ENCODE measurements around the gene ANLN. TPM values are rescaled to one million over a fixed set of nuclear protein-coding genes. Genes with fewer than 3 reads are reported as not detected.
A peak's percentile ranks its signal among the peaks of the same experiment; 100 is the strongest.

ANLN gene
- total RNA-seq, 1 experiment from 2014 or later = 81.1 TPM

DNA sequence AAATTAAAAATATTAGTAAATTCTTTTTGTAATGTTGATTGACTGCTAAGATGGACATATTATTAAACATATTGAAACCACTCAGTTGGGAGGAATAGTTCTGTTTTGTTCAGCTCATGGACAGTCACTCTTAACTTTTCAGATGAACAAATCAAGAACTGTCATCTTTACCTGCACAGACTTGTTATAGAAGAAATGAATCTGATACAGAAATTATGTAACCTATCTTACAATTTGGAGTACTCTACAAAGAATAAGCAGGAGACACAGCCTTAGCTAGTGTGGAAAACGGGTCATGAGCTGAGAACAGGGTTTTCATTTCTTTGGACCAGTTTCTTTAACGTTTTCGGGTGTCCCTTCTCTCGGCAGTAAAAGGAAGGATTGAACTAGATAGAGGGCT, 1.2 kb upstream of the ANLN start (continued):
- TF ChIP-seq, protein P1, sequence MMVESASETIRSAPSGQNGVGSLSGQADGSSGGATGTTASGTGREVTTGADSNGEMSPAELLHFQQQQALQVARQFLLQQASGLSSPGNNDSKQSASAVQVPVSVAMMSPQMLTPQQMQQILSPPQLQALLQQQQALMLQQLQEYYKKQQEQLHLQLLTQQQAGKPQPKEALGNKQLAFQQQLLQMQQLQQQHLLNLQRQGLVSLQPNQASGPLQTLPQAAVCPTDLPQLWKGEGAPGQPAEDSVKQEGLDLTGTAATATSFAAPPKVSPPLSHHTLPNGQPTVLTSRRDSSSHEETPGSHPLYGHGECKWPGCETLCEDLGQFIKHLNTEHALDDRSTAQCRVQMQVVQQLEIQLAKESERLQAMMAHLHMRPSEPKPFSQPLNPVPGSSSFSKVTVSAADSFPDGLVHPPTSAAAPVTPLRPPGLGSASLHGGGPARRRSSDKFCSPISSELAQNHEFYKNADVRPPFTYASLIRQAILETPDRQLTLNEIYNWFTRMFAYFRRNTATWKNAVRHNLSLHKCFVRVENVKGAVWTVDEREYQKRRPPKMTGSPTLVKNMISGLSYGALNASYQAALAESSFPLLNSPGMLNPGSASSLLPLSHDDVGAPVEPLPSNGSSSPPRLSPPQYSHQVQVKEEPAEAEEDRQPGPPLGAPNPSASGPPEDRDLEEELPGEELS (CRISPR knock-in tag; IDR thresholded peaks at IDR 0.05) = no peak
- no peak for TF ChIP-seq KAT7 (CRISPR knock-in tag; IDR thresholded peaks at IDR 0.05; ENCODE audit: borderline replicate concordance)
- TF ChIP-seq, protein P2, sequence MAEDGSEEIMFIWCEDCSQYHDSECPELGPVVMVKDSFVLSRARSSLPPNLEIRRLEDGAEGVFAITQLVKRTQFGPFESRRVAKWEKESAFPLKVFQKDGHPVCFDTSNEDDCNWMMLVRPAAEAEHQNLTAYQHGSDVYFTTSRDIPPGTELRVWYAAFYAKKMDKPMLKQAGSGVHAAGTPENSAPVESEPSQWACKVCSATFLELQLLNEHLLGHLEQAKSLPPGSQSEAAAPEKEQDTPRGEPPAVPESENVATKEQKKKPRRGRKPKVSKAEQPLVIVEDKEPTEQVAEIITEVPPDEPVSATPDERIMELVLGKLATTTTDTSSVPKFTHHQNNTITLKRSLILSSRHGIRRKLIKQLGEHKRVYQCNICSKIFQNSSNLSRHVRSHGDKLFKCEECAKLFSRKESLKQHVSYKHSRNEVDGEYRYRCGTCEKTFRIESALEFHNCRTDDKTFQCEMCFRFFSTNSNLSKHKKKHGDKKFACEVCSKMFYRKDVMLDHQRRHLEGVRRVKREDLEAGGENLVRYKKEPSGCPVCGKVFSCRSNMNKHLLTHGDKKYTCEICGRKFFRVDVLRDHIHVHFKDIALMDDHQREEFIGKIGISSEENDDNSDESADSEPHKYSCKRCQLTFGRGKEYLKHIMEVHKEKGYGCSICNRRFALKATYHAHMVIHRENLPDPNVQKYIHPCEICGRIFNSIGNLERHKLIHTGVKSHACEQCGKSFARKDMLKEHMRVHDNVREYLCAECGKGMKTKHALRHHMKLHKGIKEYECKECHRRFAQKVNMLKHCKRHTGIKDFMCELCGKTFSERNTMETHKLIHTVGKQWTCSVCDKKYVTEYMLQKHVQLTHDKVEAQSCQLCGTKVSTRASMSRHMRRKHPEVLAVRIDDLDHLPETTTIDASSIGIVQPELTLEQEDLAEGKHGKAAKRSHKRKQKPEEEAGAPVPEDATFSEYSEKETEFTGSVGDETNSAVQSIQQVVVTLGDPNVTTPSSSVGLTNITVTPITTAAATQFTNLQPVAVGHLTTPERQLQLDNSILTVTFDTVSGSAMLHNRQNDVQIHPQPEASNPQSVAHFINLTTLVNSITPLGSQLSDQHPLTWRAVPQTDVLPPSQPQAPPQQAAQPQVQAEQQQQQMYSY (CRISPR knock-in tag; IDR thresholded peaks at IDR 0.05) = no peak

DNA sequence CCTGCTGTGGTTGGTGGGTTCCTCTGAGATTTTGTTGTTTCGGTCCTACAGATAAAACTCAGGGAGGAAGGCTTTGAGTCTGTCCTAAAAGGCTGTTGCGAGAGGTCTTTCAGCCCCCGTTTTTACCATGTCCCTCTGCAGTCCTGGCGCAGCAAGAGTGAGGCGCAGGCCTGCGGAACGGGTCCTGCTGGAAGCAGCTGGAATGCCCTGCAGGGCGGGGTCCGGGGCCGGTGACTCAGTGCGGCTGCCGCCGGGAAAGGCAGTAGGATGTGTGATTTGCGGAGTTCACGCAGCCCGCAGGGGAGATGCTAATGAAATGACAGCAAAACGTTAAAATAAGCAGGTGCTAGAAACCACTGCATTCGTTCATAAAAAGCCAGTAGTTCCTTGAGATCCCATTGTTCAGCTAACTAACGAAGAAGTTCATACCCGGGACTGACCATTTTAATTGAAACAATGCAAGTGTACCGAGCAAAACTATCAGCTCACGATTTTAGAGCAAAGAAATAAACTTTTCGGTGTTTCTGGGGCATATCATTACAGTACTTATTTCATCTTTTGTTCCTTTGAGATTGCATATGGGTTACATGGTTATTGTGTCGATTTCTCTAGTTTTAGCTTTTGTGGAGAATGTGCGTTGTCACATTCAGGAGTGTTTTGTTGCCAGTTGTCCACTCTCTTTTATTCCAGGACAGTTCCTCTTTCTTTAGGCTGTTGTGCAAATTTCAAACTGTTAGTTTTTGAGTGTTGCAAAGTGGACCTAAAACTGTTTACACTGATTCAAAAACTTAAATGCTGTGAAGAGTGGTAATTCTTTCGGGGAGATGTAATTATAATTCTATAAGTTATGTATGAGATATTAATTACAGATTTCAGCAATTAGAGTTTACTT, 783 bp downstream of the ANLN start:
- H3K4me1 Mint-ChIP-seq = peaks cover 42% of the 10 kb centered on the region
- peak overlapping the region; percentile 84 for H3K4me3 Mint-ChIP-seq
- ChIA-PET POLR2A (interaction anchor here (0.6 to 1.5 kb wide), 4 partner anchors 17 to 30 kb away, joined by 3 to 7 read pairs (median 4); a partner anchor contains a TSS), CTCF (interaction anchor here (0.5 to 0.6 kb wide), 2 partner anchors 280 to 578 kb away, joined by 3 read pairs; no protein-coding TSS in a partner anchor)
- DNase-seq (ENCODE audit: low spot score) (peak; percentile 89), ATAC-seq (peak; percentile 71)
- peaks cover 14% of the 10 kb centered on the region for H3K36me3 Mint-ChIP-seq
- H3K27ac Mint-ChIP-seq = peak overlapping the region; percentile 89
- H3K27me3 Mint-ChIP-seq (ENCODE audit: low read depth) = no peaks in the 10 kb centered on the region
- H3K9me3 Mint-ChIP-seq = peaks cover 15% of the 10 kb centered on the region
- TF ChIP-seq, protein P3, sequence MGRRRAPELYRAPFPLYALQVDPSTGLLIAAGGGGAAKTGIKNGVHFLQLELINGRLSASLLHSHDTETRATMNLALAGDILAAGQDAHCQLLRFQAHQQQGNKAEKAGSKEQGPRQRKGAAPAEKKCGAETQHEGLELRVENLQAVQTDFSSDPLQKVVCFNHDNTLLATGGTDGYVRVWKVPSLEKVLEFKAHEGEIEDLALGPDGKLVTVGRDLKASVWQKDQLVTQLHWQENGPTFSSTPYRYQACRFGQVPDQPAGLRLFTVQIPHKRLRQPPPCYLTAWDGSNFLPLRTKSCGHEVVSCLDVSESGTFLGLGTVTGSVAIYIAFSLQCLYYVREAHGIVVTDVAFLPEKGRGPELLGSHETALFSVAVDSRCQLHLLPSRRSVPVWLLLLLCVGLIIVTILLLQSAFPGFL (CRISPR knock-in tag; IDR thresholded peaks at IDR 0.05; ENCODE audit: borderline replicate concordance) = no peak
- TF ChIP-seq ETV6 (CRISPR knock-in tag; IDR thresholded peaks at IDR 0.05) = 0 out of 2 replicates have a peak, but pooled peaks have one; percentile 8
- TF ChIP-seq, protein P4, sequence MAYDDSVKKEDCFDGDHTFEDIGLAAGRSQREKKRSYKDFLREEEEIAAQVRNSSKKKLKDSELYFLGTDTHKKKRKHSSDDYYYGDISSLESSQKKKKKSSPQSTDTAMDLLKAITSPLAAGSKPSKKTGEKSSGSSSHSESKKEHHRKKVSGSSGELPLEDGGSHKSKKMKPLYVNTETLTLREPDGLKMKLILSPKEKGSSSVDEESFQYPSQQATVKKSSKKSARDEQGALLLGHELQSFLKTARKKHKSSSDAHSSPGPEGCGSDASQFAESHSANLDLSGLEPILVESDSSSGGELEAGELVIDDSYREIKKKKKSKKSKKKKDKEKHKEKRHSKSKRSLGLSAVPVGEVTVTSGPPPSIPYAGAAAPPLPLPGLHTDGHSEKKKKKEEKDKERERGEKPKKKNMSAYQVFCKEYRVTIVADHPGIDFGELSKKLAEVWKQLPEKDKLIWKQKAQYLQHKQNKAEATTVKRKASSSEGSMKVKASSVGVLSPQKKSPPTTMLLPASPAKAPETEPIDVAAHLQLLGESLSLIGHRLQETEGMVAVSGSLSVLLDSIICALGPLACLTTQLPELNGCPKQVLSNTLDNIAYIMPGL (CRISPR knock-in tag; IDR thresholded peaks at IDR 0.05) = no peak
- TF ChIP-seq ZNF219 (CRISPR knock-in tag; IDR thresholded peaks at IDR 0.05; ENCODE audit: borderline replicate concordance) = no peak
- no peak for TF ChIP-seq NFE2L1 (CRISPR knock-in tag; IDR thresholded peaks at IDR 0.05)
- no peak for TF ChIP-seq SMAD4 (CRISPR knock-in tag; IDR thresholded peaks at IDR 0.05)
- 0 out of 2 replicates have a peak, but pooled peaks have one; percentile 26 for TF ChIP-seq ELF4 (CRISPR knock-in tag; IDR thresholded peaks at IDR 0.05; ENCODE audit: low read depth)
- TF ChIP-seq ZNF232 (CRISPR knock-in tag; IDR thresholded peaks at IDR 0.05) = peak; percentile 30; the same call in 1 of the 2 replicates
- TF ChIP-seq TEAD1 (CRISPR knock-in tag; IDR thresholded peaks at IDR 0.05) = peak; percentile 45; the same call in 1 of the 2 replicates
- TF ChIP-seq, protein P1 (CRISPR knock-in tag; IDR thresholded peaks at IDR 0.05) = no peak
- TF ChIP-seq, protein P5, sequence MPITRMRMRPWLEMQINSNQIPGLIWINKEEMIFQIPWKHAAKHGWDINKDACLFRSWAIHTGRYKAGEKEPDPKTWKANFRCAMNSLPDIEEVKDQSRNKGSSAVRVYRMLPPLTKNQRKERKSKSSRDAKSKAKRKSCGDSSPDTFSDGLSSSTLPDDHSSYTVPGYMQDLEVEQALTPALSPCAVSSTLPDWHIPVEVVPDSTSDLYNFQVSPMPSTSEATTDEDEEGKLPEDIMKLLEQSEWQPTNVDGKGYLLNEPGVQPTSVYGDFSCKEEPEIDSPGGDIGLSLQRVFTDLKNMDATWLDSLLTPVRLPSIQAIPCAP (CRISPR knock-in tag; IDR thresholded peaks at IDR 0.05) = no peak
- TF ChIP-seq ESRRA (CRISPR knock-in tag; IDR thresholded peaks at IDR 0.05; ENCODE audit: borderline replicate concordance) = no peak
- TF ChIP-seq, protein P6, sequence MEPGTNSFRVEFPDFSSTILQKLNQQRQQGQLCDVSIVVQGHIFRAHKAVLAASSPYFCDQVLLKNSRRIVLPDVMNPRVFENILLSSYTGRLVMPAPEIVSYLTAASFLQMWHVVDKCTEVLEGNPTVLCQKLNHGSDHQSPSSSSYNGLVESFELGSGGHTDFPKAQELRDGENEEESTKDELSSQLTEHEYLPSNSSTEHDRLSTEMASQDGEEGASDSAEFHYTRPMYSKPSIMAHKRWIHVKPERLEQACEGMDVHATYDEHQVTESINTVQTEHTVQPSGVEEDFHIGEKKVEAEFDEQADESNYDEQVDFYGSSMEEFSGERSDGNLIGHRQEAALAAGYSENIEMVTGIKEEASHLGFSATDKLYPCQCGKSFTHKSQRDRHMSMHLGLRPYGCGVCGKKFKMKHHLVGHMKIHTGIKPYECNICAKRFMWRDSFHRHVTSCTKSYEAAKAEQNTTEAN (CRISPR knock-in tag; IDR thresholded peaks at IDR 0.05) = no peak
- TF ChIP-seq, protein P7, sequence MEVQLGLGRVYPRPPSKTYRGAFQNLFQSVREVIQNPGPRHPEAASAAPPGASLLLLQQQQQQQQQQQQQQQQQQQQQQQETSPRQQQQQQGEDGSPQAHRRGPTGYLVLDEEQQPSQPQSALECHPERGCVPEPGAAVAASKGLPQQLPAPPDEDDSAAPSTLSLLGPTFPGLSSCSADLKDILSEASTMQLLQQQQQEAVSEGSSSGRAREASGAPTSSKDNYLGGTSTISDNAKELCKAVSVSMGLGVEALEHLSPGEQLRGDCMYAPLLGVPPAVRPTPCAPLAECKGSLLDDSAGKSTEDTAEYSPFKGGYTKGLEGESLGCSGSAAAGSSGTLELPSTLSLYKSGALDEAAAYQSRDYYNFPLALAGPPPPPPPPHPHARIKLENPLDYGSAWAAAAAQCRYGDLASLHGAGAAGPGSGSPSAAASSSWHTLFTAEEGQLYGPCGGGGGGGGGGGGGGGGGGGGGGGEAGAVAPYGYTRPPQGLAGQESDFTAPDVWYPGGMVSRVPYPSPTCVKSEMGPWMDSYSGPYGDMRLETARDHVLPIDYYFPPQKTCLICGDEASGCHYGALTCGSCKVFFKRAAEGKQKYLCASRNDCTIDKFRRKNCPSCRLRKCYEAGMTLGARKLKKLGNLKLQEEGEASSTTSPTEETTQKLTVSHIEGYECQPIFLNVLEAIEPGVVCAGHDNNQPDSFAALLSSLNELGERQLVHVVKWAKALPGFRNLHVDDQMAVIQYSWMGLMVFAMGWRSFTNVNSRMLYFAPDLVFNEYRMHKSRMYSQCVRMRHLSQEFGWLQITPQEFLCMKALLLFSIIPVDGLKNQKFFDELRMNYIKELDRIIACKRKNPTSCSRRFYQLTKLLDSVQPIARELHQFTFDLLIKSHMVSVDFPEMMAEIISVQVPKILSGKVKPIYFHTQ (CRISPR knock-in tag; IDR thresholded peaks at IDR 0.05) = no peak
- no peak for TF ChIP-seq ZNF121 (CRISPR knock-in tag; IDR thresholded peaks at IDR 0.05)

Data from WTC11 (cell line).